Measurements from ENCODE around the gene C19orf85.

Gene C19orf85

DNA sequence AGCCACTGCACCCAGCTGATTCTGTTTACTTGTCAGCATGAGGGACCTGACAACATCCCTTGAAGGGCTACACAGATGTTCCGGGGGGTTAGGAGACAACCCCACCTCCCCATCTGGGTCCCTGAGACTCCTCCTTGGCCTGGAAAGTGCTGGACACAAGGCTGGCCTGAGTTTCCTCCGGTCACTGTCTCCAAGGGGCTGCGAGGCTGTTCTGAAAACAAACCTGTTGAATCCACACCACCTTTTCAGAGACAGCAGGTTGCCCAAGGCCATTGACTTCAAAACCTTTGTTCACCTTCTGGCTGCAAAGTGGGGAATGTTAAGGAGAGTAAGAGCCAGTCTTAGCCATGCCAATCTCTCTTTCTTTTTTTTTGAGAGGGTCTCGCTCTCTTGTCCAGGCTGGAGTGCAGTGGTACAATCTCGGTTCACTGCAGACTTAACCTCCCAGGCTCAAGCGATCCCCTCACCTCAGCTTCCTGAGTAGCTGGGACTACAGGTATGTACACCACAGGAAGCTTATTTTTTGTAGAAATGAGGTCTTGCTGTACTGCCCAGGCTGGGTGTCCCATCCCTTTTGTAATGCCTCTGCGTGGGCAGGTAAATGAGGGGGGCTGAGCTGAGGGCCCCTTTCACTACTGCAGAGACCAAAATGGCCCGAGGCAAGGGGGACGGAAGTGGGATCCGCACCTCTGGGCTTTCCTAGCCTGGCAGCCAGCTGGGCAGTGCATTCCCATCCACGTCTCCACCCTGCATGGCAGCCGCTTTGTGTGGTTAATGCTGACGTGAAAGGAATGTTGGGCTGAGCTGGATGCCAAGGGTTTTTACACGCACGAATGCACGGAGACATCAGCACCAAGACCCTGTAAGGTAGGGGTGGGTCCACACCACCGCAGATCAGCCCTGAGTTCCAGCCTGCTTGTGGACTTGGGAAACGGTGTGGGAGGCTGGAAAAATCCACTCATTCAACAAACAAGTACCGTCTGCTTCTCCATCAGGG, 10.0 kb upstream of the C19orf85 start:
- H3K4me3 ChIP-seq = no peak overlapping the region
- DNase-seq (ENCODE audit: low read depth, low spot score) = no peak
- H3K9me3 ChIP-seq (ENCODE audit: low read depth, low read length) = no peaks in the 10 kb centered on the region
- TF ChIP-seq POLR2AphosphoS5 (IDR thresholded peaks at IDR 0.05; ENCODE audit: borderline replicate concordance, low read depth, low read length) = no peak
- no peak for TF ChIP-seq EZH2 (IDR thresholded peaks at IDR 0.05)
- TF ChIP-seq FOXP2 (optimal IDR thresholded peaks at IDR 0.05; ENCODE audit: control extremely low read depth, extremely low read length, insufficient read depth) = no peak
- no peak overlapping the region for H3K9ac ChIP-seq (ENCODE audit: insufficient read length)
- no peak overlapping the region for H3K27ac ChIP-seq
- H3K36me3 ChIP-seq (ENCODE audit: insufficient read depth, low read length) = no peaks in the 10 kb centered on the region

DNA sequence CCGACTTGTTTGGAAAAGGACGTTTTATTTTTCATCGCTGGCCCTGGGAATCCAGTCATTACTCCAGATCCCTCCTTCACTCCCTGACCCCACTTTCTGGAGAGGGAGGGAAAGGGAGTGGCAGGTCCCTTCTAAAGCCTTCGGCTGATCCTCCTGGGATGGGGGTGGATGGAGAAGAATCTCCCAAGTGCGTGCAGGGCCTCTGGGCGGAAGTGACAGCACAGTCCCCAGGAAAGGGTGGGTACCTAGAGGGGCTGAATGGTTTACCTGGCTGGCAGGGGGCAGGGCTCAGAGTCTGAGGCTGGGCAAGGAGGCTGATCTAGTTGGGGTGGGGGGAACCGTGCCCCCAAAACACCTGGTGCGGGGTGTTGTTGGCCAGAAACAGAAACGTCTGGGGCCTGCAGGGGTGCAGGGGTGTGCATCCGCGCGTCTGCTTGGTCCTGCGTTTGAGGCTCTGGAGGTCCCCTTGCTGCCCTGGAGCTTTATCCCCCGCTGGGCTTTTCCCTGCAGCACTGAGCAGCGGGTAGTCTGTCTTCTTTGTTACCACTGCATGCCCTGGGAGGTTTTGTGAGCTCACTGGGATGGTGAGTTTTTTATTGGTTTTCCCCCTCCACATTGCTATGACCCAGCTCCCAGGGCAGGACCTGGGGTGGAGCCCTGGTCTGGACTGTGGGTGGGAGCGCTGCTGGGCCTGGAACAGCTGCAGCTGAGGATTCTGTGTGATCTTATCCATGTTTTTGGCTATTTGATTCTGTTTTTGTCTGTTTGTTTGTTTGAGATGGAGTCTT, 8.9 kb upstream of the C19orf85 start:
- Histone ChIP-seq H3K4me3 (no peak overlapping the region), H3K27ac (no peak overlapping the region), H3K36me3 (ENCODE audit: insufficient read depth, low read length) (no peaks in the 10 kb centered on the region), H3K9me3 (ENCODE audit: low read depth, low read length) (no peaks in the 10 kb centered on the region), H3K9ac (ENCODE audit: insufficient read length) (no peak overlapping the region)
- DNase-seq (ENCODE audit: low read depth, low spot score) = no peak
- no peak for TF ChIP-seq POLR2AphosphoS5 (IDR thresholded peaks at IDR 0.05; ENCODE audit: borderline replicate concordance, low read depth, low read length)
- TF ChIP-seq FOXP2 (optimal IDR thresholded peaks at IDR 0.05; ENCODE audit: control extremely low read depth, extremely low read length, insufficient read depth) = no peak
- no peak for TF ChIP-seq EZH2 (IDR thresholded peaks at IDR 0.05)

GRCh38 chr19:55472463-55472862, 7.9 kb upstream of the C19orf85 start:
- no peak for DNase-seq (ENCODE audit: low read depth, low spot score)
- Histone ChIP-seq H3K4me3 (no peak overlapping the region), H3K36me3 (ENCODE audit: insufficient read depth, low read length) (no peaks in the 10 kb centered on the region), H3K9me3 (ENCODE audit: low read depth, low read length) (no peaks in the 10 kb centered on the region), H3K27ac (no peak overlapping the region), H3K9ac (ENCODE audit: insufficient read length) (no peak overlapping the region)
- no peak for TF ChIP-seq POLR2AphosphoS5 (IDR thresholded peaks at IDR 0.05; ENCODE audit: borderline replicate concordance, low read depth, low read length)
- TF ChIP-seq FOXP2 (optimal IDR thresholded peaks at IDR 0.05; ENCODE audit: control extremely low read depth, extremely low read length, insufficient read depth) = no peak
- no peak for TF ChIP-seq EZH2 (IDR thresholded peaks at IDR 0.05)

GRCh38 chr19:55471266-55471665, 6.7 kb upstream of the C19orf85 start:
- H3K27ac ChIP-seq = no peak overlapping the region
- DNase-seq (ENCODE audit: low read depth, low spot score) = no peak
- TF ChIP-seq POLR2AphosphoS5 (IDR thresholded peaks at IDR 0.05; ENCODE audit: borderline replicate concordance, low read depth, low read length) = no peak
- no peak for TF ChIP-seq EZH2 (IDR thresholded peaks at IDR 0.05)
- no peak for TF ChIP-seq FOXP2 (optimal IDR thresholded peaks at IDR 0.05; ENCODE audit: control extremely low read depth, extremely low read length, insufficient read depth)
- no peak overlapping the region for H3K4me3 ChIP-seq
- H3K9me3 ChIP-seq (ENCODE audit: low read depth, low read length) = no peaks in the 10 kb centered on the region
- H3K9ac ChIP-seq (ENCODE audit: insufficient read length) = no peak overlapping the region
- H3K36me3 ChIP-seq (ENCODE audit: insufficient read depth, low read length) = no peaks in the 10 kb centered on the region

- H3K9ac ChIP-seq (ENCODE audit: insufficient read length) = no peak overlapping the region
- H3K4me3 ChIP-seq = no peak overlapping the region
- DNase-seq (ENCODE audit: low read depth, low spot score) = no peak
- TF ChIP-seq EZH2 (IDR thresholded peaks at IDR 0.05) (no peak), POLR2AphosphoS5 (IDR thresholded peaks at IDR 0.05; ENCODE audit: borderline replicate concordance, low read depth, low read length) (no peak), FOXP2 (optimal IDR thresholded peaks at IDR 0.05; ENCODE audit: control extremely low read depth, extremely low read length, insufficient read depth) (no peak)
- H3K9me3 ChIP-seq (ENCODE audit: low read depth, low read length) = no peaks in the 10 kb centered on the region
- no peaks in the 10 kb centered on the region for H3K36me3 ChIP-seq (ENCODE audit: insufficient read depth, low read length)
- no peak overlapping the region for H3K27ac ChIP-seq
These were observed 3.5 kb upstream of the C19orf85 start for GRCh38 chr19:55468054-55468393.

- Histone ChIP-seq H3K36me3 (ENCODE audit: insufficient read depth, low read length) (no peaks in the 10 kb centered on the region), H3K4me3 (no peak overlapping the region), H3K27ac (no peak overlapping the region), H3K9ac (ENCODE audit: insufficient read length) (no peak overlapping the region), H3K9me3 (ENCODE audit: low read depth, low read length) (no peaks in the 10 kb centered on the region)
- TF ChIP-seq FOXP2 (optimal IDR thresholded peaks at IDR 0.05; ENCODE audit: control extremely low read depth, extremely low read length, insufficient read depth) (no peak), POLR2AphosphoS5 (IDR thresholded peaks at IDR 0.05; ENCODE audit: borderline replicate concordance, low read depth, low read length) (no peak), EZH2 (IDR thresholded peaks at IDR 0.05) (no peak)
- DNase-seq (ENCODE audit: low read depth, low spot score) = no peak
These were observed 2.9 kb upstream of the C19orf85 start for GRCh38 chr19:55467236-55468053.

- no peak for DNase-seq (ENCODE audit: low read depth, low spot score)
- TF ChIP-seq FOXP2 (optimal IDR thresholded peaks at IDR 0.05; ENCODE audit: control extremely low read depth, extremely low read length, insufficient read depth) = no peak
- TF ChIP-seq EZH2 (IDR thresholded peaks at IDR 0.05) = no peak
- no peak for TF ChIP-seq POLR2AphosphoS5 (IDR thresholded peaks at IDR 0.05; ENCODE audit: borderline replicate concordance, low read depth, low read length)
- no peaks in the 10 kb centered on the region for H3K36me3 ChIP-seq (ENCODE audit: insufficient read depth, low read length)
- H3K9me3 ChIP-seq (ENCODE audit: low read depth, low read length) = no peaks in the 10 kb centered on the region
- no peak overlapping the region for H3K27ac ChIP-seq
- H3K9ac ChIP-seq (ENCODE audit: insufficient read length) = no peak overlapping the region
- H3K4me3 ChIP-seq = no peak overlapping the region
These were observed 1.7 kb upstream of the C19orf85 start for GRCh38 chr19:55466241-55466614.
